ENCODE results near the gene KCTD8.

KCTD8 gene

GRCh38 chr4:44160776-44161367, 287.7 kb downstream of the KCTD8 start:
- DNase-seq: no peak

- DNase-seq: no peak
Observed at GRCh38 chr4:44159991-44160390, 288.6 kb downstream of the KCTD8 start.

- DNase-seq: no peak
Observed at GRCh38 chr4:44157611-44158277, 290.9 kb downstream of the KCTD8 start.

- DNase-seq: no peak
Observed at GRCh38 chr4:44150091-44150576, 298.5 kb downstream of the KCTD8 start.

GRCh38 chr4:44149282-44149681, 299.3 kb downstream of the KCTD8 start:
- DNase-seq: no peak

- no peak for DNase-seq
Observed at GRCh38 chr4:44147571-44148075, 301.0 kb downstream of the KCTD8 start.

- no peak for DNase-seq
Observed at GRCh38 chr4:44146516-44146915, 302.1 kb downstream of the KCTD8 start.

GRCh38 chr4:44145868-44146267, 302.7 kb downstream of the KCTD8 start:
- DNase-seq: no peak

- DNase-seq: no peak
Observed at GRCh38 chr4:44132526-44132925, 316.1 kb downstream of the KCTD8 start.
